HG02870 (cell line): ENCODE data around the gene FAM227B.
"Not testable (repeated sequence)": the region's sequence is repeated elsewhere in the genome, so short reads cannot be mapped to it uniquely, and the experiment has no call there.

Experiments used
- ATAC-seq: cut with Tn5 transposase; IDR thresholded peaks from one replicate; pipeline ENCODE4 v1.9.1; 2021; ENCODE audit warnings: mild to moderate bottlenecking, moderate library complexity; ENCODE audit not compliant: unreplicated experiment

Gene FAM227B

DNA sequence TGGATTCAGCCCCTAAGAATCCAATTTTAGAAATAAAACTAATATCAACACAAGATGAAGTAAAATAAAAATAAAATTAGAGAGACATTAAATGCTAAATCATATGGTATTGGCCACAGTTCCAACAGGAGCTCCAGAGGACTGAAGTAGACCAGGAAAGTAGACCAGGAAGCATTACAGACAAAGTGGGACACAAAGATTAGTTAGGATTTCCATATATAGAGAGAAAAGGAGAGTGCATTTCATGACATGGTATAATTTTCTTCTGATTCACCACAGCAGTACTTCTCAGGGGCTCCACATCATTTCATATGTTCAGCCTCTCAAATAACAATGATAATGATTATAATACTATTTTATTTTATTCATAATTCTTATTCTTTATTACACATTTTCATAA is 179.3 kb downstream of the FAM227B start:
- no peak for ATAC-seq

DNA sequence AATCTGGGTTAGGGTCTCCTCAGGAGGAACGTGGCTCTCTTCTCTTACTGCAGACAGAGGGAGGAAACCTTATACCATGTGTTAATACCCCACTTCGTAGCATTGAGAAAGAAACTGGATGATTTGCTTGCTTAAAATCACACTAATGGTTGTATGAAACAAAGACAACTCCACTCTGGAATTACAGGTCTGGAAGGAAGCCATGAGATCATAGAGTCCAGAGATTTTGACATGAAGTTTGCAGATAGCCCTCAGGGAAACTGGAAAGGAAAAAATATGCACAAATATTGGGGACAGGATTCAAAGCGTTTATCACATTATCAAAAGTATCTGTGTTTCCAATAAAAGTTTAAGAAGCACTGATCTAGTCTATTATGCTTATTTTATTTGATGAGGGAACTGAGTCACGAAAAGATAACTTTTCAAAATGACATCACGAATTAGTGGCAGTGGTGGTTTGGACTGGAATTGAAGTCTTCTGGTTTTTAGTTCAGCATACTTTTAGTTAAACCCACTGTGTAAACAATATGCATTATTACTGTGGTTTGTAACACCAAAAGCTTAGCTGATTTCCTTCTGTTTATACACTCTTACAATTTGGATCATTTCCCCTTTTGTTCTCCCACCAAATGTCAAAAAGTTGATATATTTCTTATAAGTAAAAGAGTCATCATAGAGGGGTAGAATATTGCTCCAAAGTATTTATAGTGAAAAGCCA is 180.8 kb downstream of the FAM227B start:
- ATAC-seq = no peak

DNA sequence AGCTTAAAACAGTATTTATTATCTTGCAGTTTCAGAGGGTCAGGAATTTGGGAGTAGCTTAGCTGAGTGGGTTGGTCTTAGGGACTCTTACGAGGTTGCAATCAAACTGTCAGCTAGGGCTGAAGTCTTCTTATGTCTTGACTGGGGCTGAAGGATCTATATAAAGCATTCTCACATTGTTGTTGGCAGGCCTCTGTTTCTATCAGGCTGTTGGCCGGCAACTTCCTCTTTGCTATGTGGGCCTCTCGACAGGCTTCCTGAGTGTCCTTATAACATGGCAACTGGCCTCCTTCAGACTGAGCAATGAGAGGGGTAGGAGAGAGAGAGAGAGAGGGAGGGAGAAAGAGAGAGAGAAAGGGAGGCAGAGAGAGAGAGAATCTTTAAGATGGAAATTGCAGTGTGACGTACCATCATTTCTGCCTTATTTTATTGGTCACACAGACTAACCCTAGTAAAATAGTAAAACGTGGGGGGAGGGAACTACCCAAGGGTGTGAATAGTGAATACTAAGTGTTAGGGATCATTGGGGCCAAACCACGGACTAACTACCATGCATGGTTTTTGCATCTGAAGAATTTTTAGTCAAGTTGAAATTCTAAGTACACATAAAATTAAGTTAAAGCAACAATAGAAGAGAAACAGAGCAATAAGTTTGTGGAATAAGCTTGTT is 181.5 kb downstream of the FAM227B start:
- peak; percentile 86 for ATAC-seq

DNA sequence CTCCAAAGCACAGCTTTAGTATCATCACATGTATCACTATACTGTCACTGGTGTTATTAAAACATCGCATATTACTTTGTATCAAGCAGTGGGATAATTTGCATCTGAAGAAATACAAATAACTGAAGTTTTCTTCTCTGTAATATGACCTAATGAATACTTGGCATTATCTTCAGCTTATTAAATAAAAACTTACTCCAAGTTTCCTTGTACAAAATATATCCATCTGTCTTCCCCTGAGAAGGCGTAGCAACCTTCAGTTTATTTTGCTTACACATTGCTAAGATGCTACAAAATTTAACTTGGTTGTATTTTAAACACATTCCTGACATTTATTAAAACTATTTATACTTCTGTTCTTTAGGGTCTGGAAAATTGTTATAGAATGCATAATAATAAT is 183.9 kb downstream of the FAM227B start:
- ATAC-seq = no peak

DNA sequence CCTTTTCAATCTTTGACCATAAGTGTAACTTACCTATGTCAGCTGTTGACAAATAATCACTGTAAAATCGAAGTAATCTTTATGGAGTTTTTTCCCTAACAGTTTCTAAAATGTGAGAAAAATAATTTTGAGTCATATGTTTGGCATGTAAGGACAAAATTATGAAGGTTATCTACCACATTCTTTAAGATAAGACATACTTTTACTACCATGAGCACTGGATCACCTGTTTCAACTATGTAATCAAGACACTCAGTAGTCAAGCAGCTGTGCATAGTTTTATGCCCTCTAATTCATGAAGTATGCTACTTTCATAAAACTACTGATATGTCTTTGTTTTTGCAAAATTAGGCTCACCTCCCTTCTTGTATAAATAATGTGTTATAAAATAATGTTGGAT is 185.4 kb downstream of the FAM227B start:
- no peak for ATAC-seq

DNA sequence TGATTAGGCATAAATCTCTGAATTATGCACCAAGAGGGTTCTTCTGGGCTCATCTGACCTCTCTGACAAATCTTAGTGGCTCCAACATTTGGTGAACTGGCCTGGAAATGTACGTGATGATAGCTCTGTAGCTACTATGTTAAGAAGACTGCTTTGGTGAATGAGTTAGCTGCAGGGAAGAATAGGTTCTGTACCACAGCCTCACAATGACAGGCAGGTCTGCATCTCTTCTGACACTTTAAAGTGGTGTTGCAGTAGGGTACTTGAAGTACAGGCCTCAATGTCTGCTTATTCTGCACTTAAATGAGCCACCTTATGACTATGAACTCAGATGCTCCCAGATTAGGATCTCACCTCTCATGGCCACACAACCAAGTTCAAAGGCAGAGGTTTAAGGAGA is 190.6 kb downstream of the FAM227B start:
- no peak for ATAC-seq

DNA sequence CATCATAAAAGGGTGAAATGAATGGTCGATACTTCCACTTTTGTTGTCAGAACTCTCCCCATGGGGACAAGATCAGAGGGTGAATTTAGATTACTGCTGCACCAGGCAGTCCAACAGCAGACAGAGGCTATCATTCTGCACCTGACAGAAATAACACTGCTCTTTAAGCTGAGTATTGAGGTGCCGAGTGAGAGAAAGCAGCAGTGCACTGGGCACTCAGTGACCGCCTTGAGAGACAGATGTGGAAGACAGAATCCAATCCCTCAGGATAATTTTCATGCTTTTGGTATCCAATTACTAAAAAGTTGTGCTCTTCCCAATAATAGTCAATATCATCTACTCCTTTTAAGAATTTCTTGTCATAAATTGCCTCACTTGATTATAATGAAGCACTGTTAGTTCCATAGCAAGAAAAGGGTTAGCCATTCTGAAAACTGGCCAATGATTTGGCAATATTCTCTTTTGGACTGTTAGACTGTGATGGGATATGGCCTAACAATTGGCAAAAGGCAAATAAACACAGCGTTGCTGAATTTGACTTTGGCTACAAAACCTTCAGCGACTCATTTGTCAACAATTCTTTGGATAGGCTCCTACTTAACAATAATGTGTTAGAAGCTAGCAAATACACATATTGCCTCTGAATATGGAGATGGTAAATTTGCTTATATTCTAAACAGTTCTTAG is 192.1 kb downstream of the FAM227B start:
- ATAC-seq = no peak

- no peak for ATAC-seq
Observed at GRCh38 chr15:49427372-49427771, 193.2 kb downstream of the FAM227B start.

- no peak for ATAC-seq
Observed at GRCh38 chr15:49424954-49425353, 195.7 kb downstream of the FAM227B start.

DNA sequence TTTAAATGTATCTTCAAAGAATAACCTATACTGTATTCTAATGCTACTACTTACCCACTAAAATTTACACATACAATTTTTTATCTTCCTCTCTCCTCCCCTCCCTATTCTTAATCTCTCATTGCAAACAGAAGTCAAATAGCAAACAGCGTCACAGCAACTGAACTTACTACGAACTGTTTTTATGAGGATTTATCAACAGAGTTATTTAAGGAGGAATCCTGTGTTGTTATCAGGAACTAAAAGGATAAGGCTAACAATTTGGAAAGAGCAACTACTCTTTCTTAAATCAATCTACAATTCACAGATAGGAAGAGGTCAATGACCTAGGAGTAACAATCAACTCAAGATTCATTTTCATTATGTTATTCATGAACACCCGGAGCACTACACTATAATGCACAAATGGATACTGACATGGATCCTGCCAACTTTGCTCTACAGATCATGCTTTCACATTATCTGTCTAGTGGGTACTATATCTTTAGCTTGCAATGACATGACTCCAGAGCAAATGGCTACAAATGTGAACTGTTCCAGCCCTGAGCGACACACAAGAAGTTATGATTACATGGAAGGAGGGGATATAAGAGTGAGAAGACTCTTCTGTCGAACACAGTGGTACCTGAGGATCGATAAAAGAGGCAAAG is 196.6 kb downstream of the FAM227B start:
- no peak for ATAC-seq

GRCh38 chr15:49423021-49423420 is 197.6 kb downstream of the FAM227B start, which contains the start of gene FGF7:
TSS of gene FGF7 (plus strand) at chr15:49423242. CDS start at chr15:49424298, 1,056 bp downstream.
- no peak for ATAC-seq

DNA sequence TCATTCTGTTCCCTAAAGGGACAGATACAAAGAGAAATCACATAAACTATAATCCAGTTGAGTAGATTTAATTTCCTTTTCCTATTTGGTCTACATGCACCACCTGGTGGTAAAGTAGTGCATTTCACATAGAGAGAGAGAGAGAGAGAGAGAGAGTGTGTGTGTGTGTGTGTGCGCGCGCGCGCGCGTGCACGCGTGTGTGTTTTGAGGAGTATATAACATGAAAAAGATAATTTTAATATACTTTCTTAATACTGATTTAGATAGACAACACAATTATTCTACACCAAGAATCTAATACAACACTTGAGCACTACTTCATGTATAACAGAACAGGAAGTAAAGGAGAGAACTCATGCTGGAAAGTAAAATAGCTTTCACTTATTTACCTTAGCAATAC is 198.6 kb downstream of the FAM227B start:
- ATAC-seq = no peak

- no peak for ATAC-seq
Observed at GRCh38 chr15:49418811-49419210, 201.8 kb downstream of the FAM227B start.

- ATAC-seq = no peak
Observed at GRCh38 chr15:49415638-49416037, 205.0 kb downstream of the FAM227B start.

- no peak for ATAC-seq
Observed at GRCh38 chr15:49415149-49415548, 205.5 kb downstream of the FAM227B start.

- ATAC-seq = no peak
Observed at GRCh38 chr15:49412797-49413196, 207.8 kb downstream of the FAM227B start.

DNA sequence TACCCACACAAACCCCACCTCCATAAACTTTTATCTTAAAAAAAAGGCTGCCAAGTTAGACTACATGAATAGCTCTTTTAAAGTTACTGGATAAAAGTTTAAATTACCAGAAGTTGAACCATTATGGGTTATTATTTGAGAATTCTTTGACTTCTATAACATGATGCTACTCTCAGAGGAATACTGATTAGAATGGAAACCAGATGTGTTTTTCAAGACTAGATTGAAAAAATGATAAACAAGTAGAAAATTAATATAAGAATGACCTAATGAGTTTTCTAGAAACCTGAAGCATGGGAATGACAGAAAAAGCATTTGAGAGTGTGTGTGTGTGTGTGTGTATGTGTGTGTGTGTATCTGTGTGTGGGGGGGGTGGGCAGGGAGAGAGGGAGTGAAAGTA is 210.0 kb downstream of the FAM227B start:
- no peak for ATAC-seq

GRCh38 chr15:49406352-49407118 is 214.1 kb downstream of the FAM227B start:
- no peak for ATAC-seq

DNA sequence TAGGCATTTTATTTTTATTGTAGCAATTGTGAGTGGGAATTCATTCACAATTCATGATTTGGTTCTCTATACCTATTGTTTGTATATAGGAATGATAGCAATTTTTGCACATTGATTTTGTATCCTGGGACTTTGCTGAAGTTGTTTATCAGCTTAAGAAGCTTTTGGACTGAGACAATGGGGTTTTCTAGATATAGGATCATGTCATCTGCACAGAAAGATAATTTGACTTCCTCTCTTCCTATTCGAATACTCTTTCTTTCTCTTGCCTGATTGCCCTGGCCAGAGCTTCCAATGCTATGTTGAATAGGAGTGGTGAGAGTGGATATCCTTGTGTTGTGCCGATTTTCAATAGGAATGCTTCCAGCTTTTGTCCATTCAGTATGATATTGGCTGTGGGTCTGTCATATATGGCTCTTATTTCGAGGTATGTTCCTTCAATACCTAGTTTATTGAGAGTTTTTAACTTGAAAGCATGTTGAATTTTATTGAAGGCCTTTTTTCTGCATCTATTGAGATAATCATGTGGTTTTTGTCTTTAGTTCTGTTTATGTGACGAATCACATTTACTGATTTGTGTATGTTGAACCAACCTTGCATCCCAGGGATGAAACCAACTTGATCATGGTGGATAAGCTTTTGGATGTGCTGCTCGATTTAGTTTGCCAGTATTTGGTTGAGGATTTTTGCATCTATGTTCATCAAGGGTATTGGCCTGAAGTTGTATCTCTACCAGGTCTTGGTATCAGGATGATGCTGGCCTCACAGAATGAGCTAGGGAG is 217.9 kb downstream of the FAM227B start:
- ATAC-seq = not testable (repeated sequence)

GRCh38 chr15:49387471-49387870 is 233.1 kb downstream of the FAM227B start:
- ATAC-seq = no peak
